Fibroblast of pulmonary artery (primary cell): ENCODE measurements around the gene HACD2.

Experiments used
- DNase-seq: peaks from one replicate; pipeline ENCODE4 v3.0.0-alpha.2; 2010; ENCODE audit warnings: low read depth
- H3K4me3 ChIP-seq: replicated peaks from 2 replicates; pipeline ENCODE4 v1.5.1; 2011; ENCODE audit warnings: low read depth, mild to moderate bottlenecking, control low read depth, low read length, moderate library complexity
- TF ChIP-seq, protein P1 (sequence below): IDR thresholded peaks from 2 replicates; pipeline ENCODE4 v1.5.1; 2011; ENCODE audit warnings: mild to moderate bottlenecking, control low read depth, low read length, inconsistent platforms; ENCODE audit errors: missing control alignments

The HACD2 gene

DNA sequence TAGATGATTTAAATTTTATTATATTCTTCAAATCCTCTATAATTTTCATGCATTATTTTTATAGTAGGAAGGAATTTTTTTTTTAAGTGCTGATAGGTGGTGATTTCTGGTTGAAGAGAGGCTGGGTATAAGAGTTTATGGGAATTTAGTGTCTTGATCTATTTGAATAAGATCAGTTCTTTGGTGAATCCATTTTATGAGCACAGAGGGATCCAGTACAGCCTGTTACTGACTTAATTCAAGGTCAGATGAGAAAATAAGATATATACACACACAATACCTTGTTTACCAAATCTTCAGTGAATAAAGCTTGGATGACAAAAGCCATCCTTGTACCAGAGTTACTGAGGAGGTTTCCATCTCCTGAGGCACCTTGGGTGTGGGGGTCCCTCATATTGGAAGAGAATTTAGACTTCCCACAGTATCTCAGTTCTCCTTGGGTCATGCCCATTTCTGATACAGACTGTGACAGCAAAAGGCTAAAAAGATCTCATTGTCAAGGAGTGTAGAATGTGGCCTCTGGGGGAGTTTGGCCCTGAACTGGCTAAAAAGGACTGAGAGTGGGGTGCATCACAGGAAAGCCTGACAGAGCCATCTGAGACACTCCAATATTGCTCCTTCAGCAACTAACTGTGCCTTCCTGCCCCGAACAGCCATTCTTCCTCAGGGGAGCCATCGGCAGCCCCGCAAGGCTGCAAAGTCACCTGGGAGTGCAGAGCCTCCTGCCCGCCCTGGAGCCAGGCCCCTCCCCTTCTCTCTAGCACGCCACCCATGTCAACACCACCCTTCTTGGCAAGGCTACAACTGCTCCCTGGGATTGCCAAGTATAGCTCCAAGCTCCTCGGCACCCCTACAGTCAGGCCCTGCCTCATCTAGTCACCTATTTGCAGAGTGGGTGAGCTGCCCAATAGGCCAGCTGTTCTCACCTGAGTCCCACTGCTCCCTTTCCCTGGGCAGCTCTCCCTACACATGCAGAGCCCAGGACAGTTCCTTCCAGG, 43.1 kb upstream of the HACD2 start:
- no peak overlapping the region for H3K4me3 ChIP-seq
- no peak for DNase-seq
- TF ChIP-seq, protein P1, sequence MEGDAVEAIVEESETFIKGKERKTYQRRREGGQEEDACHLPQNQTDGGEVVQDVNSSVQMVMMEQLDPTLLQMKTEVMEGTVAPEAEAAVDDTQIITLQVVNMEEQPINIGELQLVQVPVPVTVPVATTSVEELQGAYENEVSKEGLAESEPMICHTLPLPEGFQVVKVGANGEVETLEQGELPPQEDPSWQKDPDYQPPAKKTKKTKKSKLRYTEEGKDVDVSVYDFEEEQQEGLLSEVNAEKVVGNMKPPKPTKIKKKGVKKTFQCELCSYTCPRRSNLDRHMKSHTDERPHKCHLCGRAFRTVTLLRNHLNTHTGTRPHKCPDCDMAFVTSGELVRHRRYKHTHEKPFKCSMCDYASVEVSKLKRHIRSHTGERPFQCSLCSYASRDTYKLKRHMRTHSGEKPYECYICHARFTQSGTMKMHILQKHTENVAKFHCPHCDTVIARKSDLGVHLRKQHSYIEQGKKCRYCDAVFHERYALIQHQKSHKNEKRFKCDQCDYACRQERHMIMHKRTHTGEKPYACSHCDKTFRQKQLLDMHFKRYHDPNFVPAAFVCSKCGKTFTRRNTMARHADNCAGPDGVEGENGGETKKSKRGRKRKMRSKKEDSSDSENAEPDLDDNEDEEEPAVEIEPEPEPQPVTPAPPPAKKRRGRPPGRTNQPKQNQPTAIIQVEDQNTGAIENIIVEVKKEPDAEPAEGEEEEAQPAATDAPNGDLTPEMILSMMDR = no peak

DNA sequence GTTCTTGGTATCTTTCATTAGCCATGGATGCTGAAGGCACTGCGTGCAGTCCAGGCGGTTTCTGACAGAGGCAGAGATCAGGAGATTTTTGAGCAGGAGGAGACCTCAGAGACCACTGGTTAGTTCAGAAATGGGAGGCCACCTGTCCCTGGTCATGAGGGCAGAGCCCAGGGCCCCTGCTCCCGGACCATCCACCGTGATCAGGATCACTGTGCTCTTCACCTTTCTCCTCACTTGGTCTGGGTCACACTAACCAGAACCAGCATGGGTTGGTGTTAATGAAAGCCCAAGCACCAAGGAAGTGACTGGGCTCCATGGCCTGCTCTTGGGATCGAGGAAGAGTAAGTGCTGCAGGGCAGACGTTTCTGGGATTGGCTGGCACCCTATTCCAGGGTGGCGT, 42.0 kb upstream of the HACD2 start:
- DNase-seq = no peak
- H3K4me3 ChIP-seq = no peak overlapping the region
- TF ChIP-seq, protein P1 = no peak

DNA sequence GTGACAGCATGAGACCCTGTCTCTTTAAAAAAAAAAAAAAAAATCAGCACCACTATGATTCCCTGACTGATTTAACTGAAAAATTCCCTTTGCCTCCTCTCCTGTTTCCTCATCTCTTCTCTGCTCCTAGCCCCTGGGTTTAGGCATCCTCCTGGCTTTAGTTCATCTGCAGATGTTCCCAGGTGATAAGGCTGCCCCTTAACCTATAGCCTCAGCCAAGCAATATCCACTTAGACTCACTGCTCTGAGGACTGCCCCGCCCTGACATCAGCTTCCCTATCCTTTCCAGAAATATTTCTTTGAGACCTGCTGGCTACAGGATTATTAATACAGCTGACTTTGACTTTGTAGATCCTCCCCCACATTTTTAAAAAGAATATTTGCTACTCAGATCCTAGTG, 39.4 kb upstream of the HACD2 start:
- no peak overlapping the region for H3K4me3 ChIP-seq
- no peak for DNase-seq
- TF ChIP-seq, protein P1 = no peak

DNA sequence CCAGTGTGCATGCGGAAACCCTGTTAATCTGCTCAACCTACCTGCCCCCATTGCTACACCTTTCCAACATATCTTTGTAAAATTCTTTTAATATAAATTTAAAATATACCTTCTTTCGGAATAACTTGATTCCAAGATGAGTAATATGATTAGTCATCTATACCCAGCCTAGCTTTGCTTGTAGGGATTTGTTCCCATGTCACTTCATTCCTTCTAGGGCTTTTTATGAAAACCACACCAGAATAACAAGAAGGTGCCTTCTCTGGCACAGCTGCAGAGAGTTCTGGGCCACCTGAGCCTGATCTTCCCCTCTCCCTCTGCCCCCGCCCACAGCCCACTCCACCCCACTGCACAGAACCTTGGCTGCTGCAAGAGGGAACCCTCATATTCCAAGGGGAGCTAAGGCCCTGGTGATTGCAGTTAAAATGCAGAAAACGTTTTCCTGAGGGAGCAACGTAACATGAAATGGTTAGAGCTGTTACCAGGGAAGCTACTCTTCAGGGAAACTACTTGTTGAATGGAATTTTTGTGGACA, 38.6 kb upstream of the HACD2 start:
- DNase-seq = no peak
- no peak overlapping the region for H3K4me3 ChIP-seq
- TF ChIP-seq, protein P1 = no peak

DNA sequence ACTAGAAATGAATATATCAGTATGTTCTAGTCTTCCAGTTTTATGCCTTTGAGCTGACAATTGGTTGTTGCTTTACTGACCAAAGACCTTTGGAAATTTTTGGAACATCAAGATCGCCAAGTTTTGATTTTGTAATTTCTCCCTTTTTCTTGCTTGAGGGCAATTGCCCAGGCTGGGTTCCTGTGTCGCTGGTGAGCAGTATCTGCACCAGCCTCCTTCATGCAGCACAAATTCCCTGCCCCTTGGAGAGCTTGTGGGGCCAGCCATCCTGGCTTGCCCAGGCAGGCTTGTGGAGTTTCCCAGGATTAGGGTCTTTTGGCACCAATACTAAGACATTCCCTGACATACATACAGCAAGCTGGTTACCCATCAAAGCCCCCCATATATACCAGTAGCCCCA, 37.9 kb upstream of the HACD2 start:
- no peak for DNase-seq
- no peak overlapping the region for H3K4me3 ChIP-seq
- TF ChIP-seq, protein P1 = no peak

DNA sequence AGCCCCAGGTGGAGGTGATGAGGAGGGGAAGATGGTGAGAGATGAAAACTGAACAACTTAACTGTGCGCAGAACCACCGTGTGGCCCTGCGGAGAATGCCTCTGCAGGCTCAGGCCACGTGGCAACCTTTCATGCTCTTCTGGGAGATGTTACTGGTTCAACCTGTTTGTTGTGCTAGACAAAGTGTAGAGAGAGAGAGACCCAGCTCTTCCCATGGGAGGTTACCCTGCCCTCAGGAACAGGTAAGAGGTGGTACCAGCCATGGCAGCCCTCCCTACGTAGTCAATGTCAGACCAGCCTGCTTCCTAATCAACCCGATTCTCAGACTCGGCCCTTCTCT, 37.0 kb upstream of the HACD2 start:
- H3K4me3 ChIP-seq = no peak overlapping the region
- TF ChIP-seq, protein P1 = no peak
- DNase-seq = no peak
